Stimulated activated memory B cell treated with anti-CD40 and anti-IgM and Interleukin-4, amounts not matched to agents 10 μg/mL and 1 μg/mL and 100 μg/mL, for 72 hours (primary cell): ENCODE measurements around the gene ETV5.

Experiments
- ATAC-seq: fragments of 150-1000 bp; cut with Tn5 transposase; 2 replicates; pipeline ENCODE4 v1.10.0; 2021
- H3K27ac Mint-ChIP-seq: one replicate; pipeline ENCODE4 v1.8.0; 2022; ENCODE audit warnings: mild to moderate bottlenecking, mixed read lengths
- H3K27me3 Mint-ChIP-seq: one replicate; pipeline ENCODE4 v1.8.0; 2022; ENCODE audit warnings: mixed read lengths
- H3K36me3 Mint-ChIP-seq: one replicate; pipeline ENCODE4 v1.8.0; 2022; ENCODE audit warnings: mixed read lengths
- H3K4me1 Mint-ChIP-seq: one replicate; pipeline ENCODE4 v1.8.0; 2022; ENCODE audit warnings: mixed read lengths
- H3K4me3 Mint-ChIP-seq: one replicate; pipeline ENCODE4 v1.8.0; 2022; ENCODE audit warnings: mild to moderate bottlenecking, moderate library complexity, mixed read lengths
- H3K9me3 Mint-ChIP-seq: one replicate; pipeline ENCODE4 v1.8.0; 2022; ENCODE audit warnings: mixed read lengths

The ETV5 gene

DNA sequence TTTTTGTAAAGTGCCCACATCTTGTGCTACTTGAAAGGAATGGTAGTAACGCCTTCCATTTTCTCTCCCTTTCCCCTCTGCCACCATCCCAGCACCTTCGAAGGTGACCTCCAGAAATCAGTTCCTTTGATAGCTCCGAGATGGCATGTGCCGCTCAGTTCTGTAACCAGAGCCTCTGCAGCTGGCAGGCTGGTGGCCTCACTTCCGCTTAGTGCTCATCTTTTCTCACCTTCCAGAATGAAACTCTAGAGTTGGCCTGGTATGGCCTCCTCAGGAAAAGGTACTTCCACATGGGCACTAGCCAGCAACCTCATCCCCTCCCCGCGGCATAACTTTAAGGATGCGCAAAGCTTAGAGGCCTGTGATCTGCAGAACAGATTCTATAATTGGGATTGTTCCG is 38.8 kb downstream of the ETV5 start:
- H3K4me1 Mint-ChIP-seq: peaks cover 13% of the 10 kb centered on the region
- no peaks in the 10 kb centered on the region for H3K27me3 Mint-ChIP-seq
- no peak for ATAC-seq
- no peak overlapping the region for H3K4me3 Mint-ChIP-seq
- peaks cover 12% of the 10 kb centered on the region for H3K36me3 Mint-ChIP-seq
- H3K27ac Mint-ChIP-seq: no peak overlapping the region
- peaks cover 3% of the 10 kb centered on the region for H3K9me3 Mint-ChIP-seq

DNA sequence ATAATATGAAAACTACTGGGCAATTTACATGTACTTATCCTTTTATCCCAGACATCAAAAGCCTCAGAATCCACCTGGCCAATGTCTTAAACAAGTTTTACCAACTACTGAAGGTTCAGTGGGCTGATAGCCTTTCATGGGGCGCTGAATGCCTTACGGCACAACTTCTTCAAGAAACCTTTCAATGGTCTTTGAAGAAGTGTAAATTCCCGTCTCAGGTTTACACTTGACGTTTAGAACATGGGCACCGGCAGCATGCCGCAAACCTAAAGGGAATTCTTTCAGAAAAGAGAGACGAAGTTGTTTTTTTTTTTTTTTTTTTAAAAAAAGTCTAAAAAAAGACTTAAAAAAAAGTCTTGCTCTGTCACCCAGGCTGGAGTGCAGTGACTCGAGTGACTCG is 39.7 kb downstream of the ETV5 start:
- no peak overlapping the region for H3K27ac Mint-ChIP-seq
- no peaks in the 10 kb centered on the region for H3K27me3 Mint-ChIP-seq
- H3K4me1 Mint-ChIP-seq: peaks cover 13% of the 10 kb centered on the region
- peaks cover 9% of the 10 kb centered on the region for H3K36me3 Mint-ChIP-seq
- no peaks in the 10 kb centered on the region for H3K9me3 Mint-ChIP-seq
- no peak overlapping the region for H3K4me3 Mint-ChIP-seq
- ATAC-seq: no peak

DNA sequence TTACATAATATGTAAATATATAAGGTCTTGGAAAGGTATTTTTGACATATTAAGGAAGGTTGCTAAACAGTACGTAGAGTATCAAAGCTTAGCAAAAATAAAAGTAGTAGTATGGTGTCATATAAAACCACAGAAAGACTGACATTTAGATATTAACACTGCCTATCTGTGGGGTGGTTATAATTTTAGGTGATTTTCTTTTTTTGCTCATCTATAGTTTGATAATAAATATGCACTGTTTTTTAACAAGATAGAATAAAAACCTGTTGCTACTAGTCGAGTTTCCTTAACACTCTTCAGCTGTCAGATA is 40.7 kb downstream of the ETV5 start:
- H3K27me3 Mint-ChIP-seq: no peaks in the 10 kb centered on the region
- H3K27ac Mint-ChIP-seq: peak overlapping the region; percentile 84
- ATAC-seq: no peak
- no peak overlapping the region for H3K4me3 Mint-ChIP-seq
- H3K4me1 Mint-ChIP-seq: peaks cover 13% of the 10 kb centered on the region
- no peaks in the 10 kb centered on the region for H3K9me3 Mint-ChIP-seq
- peaks cover 4% of the 10 kb centered on the region for H3K36me3 Mint-ChIP-seq

DNA sequence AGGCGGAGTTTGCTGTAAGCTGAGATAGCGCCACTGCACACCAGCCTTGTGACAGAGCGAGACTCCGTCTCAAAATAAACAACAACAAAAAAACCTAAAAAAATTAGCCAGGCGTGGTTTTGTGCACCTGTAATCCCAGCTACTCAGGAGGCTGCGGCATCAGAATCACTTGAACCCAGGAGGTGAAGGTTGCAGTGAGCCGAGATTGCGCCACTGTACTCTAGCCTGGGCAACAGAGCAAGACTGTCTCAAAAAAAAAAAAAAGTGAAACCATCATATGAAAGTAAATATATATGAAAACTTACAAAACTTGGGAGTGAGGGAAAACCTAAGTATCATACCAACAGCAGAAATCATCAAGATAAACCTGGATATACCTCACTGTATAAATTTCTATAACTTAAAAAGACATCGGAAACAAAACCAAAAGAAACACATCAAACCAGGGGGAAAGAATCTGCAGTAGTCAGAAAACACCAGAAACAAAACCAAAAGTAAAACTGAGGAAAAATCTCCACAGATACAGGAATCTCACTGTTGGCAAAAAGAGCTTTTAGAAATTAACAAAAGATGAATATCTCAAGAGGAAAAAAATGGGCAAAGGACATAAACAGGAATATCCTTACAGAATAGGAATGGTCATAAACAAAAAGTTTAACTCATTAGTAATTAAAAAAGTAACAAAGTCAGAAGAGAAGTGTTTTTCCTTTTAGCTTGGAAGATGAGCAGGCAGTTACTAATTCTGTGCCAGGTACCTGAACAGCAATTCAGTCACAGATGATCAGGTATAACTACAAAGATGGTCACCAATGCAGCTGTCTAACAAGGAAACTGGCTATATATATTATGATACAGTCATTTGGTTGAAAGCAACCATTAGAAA is 41.3 kb downstream of the ETV5 start:
- Mint-ChIP-seq H3K27ac (peak overlapping the region; percentile 84), H3K9me3 (no peaks in the 10 kb centered on the region), H3K4me1 (peaks cover 13% of the 10 kb centered on the region), H3K36me3 (no peaks in the 10 kb centered on the region), H3K27me3 (no peaks in the 10 kb centered on the region), H3K4me3 (peak overlapping the region; percentile 76)
- ATAC-seq: peak; percentile 27

DNA sequence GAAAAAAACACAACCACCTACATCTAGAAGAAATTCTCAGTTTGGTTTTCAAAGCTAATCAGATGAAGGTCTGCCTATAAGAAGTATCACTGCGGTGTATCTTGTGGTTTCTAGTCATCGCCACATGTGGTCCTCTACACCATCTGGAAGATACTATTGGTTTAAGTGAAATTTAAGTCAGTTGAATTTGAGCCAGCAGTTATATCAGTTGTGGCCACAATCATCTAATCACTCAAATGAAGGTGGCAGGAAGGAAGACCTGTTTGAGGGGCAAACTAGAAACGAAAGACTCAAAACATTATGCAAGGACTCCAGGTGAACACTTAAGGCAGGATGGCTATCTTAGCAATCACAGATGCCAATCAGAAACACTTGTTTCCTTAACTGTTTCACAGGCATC is 48.7 kb downstream of the ETV5 start:
- H3K4me1 Mint-ChIP-seq: no peaks in the 10 kb centered on the region
- H3K4me3 Mint-ChIP-seq: no peak overlapping the region
- H3K27ac Mint-ChIP-seq: no peak overlapping the region
- no peaks in the 10 kb centered on the region for H3K27me3 Mint-ChIP-seq
- no peaks in the 10 kb centered on the region for H3K36me3 Mint-ChIP-seq
- ATAC-seq: no peak
- H3K9me3 Mint-ChIP-seq: no peaks in the 10 kb centered on the region

DNA sequence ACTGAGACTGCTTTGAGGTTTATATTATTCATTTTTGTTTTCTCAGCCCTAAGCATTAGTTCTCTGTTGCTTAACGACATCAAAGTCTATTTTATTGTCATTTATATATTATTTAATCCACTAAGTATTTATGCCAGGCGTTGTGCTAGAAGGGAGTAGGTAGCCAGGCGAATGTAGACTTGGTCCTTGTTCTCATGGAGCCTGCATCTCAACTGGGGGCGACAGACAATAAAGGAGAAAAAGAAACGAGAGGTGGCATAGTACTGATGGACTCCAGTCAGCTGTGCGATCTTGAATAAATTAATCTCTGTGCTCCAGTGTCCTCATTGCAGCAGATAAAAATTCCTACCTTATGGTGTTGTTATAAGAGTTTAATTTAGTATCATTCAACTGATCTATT is 49.7 kb downstream of the ETV5 start:
- Mint-ChIP-seq H3K36me3 (no peaks in the 10 kb centered on the region), H3K27me3 (no peaks in the 10 kb centered on the region)

DNA sequence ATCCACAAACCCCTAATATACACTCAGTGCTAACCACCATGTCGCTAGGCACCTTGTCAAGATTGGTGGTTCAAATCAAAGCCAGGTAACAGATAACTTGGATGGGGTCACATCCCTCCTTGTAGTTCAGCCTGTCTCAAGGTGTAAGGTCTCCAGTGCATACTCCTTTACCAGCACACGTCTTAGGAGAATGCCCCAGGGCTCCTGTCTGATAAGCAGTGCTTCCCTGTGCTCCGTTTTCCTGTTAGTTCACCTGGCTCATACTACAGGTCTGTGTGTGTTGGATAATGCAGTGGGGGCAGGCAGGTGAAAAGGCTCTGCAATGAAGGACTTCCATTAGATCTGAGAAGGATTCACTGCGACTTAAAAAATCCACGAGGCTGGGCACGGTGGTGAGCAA is 50.7 kb downstream of the ETV5 start:
- no peak overlapping the region for H3K27ac Mint-ChIP-seq
- H3K4me1 Mint-ChIP-seq: no peaks in the 10 kb centered on the region
- H3K36me3 Mint-ChIP-seq: no peaks in the 10 kb centered on the region
- H3K9me3 Mint-ChIP-seq: no peaks in the 10 kb centered on the region
- ATAC-seq: no peak
- H3K27me3 Mint-ChIP-seq: no peaks in the 10 kb centered on the region
- no peak overlapping the region for H3K4me3 Mint-ChIP-seq

More for the DNA sequence above, 49.7 kb downstream of the ETV5 start:
- H3K4me3 Mint-ChIP-seq: no peak overlapping the region
- H3K4me1 Mint-ChIP-seq: no peaks in the 10 kb centered on the region
- no peak for ATAC-seq
- no peak overlapping the region for H3K27ac Mint-ChIP-seq
- H3K9me3 Mint-ChIP-seq: no peaks in the 10 kb centered on the region

DNA sequence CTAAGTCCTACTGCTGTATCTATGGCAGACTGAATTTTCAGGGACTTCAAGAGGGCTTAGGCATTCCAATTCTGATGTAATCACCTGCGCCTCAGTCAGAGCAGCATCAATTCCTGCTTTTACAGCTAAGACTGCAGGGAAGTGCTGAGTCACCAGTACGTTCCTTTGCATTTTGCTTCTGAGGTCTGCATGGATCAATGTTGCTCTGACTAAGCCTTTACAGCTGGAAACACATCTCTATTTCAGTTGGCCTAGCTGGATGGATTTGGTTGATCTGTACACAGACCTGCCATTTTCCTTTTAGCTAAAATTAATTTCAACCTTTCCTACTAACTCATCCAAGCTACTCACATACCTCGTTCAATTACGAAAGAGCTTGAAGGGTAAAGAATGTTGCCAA is 51.3 kb downstream of the ETV5 start:
- H3K36me3 Mint-ChIP-seq: no peaks in the 10 kb centered on the region
- no peak overlapping the region for H3K27ac Mint-ChIP-seq
- H3K4me1 Mint-ChIP-seq: no peaks in the 10 kb centered on the region
- no peak overlapping the region for H3K4me3 Mint-ChIP-seq
- ATAC-seq: no peak
- H3K9me3 Mint-ChIP-seq: no peaks in the 10 kb centered on the region
- no peaks in the 10 kb centered on the region for H3K27me3 Mint-ChIP-seq

DNA sequence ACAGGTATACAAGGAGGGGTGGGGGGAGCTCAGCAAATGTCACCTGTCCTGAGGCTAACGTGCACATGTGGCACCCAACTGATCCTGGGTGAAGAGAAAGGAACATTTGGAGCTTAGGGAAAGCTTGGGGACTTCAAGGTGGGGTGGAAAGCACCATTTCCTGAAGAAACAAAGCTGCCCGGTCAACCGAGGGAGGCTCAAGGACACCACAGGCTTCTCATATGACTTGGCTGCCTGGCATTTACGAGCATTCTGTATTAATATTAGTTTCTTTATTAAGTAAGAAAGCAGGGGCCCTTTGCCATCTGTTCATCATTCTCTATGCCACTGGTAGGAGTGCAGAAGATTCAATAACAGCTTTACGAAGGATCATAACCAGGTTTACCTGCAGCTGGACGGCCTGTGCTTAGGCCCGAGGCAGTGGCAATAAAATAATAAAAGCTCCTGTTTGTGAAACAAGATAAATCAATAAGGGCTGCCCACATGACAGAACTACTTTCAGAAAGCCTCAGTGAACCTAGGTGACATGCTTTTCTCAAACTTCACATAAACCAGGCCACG is 54.0 kb downstream of the ETV5 start:
- Mint-ChIP-seq H3K9me3 (no peaks in the 10 kb centered on the region), H3K27ac (no peak overlapping the region), H3K4me3 (no peak overlapping the region), H3K36me3 (no peaks in the 10 kb centered on the region), H3K27me3 (no peaks in the 10 kb centered on the region), H3K4me1 (no peaks in the 10 kb centered on the region)
- no peak for ATAC-seq

DNA sequence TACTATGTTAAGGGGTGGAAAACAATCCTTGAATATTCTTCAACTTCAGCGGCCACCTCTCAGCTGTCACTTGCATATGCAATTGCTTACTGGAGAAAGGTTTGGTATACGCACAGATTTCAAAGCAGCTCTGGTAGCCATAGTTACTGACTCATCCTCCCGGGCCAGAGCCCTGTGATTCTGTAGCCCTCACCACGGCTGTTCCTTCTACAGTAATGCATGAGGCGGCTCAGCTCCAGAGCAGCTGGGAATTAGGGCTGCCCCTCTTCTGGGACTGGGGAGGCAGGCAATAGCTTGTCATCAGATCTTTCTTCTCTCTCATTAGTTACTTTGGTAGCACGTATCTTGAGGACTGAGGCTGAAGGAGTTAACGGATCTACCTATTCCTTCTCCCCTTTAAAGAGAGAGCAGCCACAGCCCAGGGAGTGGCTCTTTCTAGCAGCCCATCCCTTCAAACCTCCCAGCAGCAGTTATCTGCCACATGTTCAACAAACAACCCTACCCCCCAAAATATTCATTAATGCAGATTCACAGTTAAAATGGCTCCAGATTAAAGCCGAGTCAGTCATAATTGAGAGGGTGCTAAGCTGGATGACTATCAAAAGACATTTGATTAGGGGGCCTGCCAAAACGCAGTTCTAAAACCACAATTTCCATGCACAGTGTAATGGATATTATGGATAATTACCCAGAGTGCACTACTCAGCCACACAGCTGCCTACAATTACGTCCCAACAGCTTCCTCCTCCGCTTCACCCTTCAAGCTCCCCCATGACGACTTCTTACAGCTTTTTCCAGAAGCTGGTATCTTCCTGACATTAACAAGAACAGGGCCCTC is 54.7 kb downstream of the ETV5 start:
- no peaks in the 10 kb centered on the region for H3K36me3 Mint-ChIP-seq
- no peak for ATAC-seq
- no peak overlapping the region for H3K4me3 Mint-ChIP-seq
- no peak overlapping the region for H3K27ac Mint-ChIP-seq
- no peaks in the 10 kb centered on the region for H3K27me3 Mint-ChIP-seq
- no peaks in the 10 kb centered on the region for H3K9me3 Mint-ChIP-seq
- H3K4me1 Mint-ChIP-seq: no peaks in the 10 kb centered on the region

DNA sequence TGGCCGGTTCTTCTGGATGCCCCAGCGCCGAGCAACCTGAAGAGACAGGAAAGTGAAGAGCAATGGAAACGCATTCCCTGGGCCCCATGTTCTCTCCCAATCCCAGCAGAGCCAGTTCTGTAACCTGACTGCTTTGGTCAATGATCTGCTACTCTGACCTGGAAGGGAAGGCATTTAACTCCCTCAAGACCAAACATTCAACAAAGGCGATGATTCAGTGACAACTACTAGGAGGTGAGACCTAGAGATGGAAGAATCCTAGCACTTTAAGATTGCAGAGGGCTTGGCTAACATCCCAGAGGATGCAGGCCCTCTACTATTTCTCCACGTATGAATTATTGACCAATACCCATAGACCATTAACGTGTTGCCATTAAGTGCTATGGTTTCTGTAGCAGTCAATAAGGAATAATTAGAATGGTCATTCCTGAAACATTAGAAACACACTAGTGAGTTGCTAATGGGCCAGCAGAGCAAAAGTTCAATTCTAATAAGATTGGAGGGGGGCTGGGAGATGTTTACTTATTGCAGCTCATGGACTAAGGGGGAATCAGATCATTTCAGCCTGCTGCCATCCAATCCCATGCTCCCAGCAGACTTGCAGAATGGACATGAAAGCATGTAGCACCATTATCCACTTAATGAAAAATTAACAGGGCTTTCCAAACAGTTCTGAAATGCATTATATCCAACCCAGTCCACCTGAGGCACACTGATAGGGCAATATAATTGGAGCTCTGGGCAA is 56.6 kb downstream of the ETV5 start:
- no peaks in the 10 kb centered on the region for H3K27me3 Mint-ChIP-seq

DNA sequence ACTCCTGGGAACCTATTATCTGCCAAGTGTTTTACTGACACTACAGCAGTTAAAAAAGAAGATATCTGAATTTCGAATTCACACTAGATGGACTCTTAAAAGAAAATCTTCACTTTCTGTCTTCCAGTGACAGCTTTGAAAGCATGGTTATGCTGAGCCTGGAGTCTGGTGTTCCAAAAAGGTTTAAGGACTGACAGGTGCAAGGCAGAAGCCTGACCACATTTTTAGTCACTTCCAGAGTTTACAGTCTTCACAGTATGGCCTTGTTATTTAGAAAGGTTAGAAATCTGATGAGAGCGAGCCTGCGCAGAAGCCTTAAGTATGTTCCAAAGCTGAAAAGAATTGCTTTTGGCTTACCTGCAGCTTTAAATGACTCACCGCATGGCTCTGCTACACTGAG is 59.9 kb downstream of the ETV5 start:
- Mint-ChIP-seq H3K27ac (no peak overlapping the region), H3K4me3 (no peak overlapping the region), H3K9me3 (no peaks in the 10 kb centered on the region), H3K36me3 (no peaks in the 10 kb centered on the region), H3K27me3 (no peaks in the 10 kb centered on the region), H3K4me1 (no peaks in the 10 kb centered on the region)
- ATAC-seq: no peak

More for the DNA sequence above, 56.6 kb downstream of the ETV5 start:
- Mint-ChIP-seq H3K9me3 (no peaks in the 10 kb centered on the region), H3K27ac (no peak overlapping the region), H3K36me3 (no peaks in the 10 kb centered on the region), H3K4me3 (no peak overlapping the region), H3K4me1 (no peaks in the 10 kb centered on the region)
- ATAC-seq: no peak

DNA sequence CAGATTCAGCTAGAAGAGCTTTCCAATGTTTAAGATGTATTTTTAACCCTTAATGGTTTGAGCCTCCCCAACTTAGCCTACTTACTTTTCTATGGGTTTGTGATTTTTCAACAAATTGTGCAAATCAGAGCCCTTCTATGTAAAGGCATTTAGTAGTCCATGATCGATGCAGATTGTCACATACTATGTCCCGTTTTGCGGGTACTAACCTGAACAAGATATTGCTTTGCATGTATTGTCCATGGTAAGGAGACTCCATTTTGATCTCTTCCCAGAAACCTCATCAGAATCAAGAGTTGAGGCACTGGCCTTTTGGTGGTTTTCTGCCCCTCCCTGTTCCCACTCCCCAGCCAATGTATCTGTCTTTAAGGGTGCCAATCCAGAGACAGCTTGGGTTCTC is 60.8 kb downstream of the ETV5 start:
- H3K27me3 Mint-ChIP-seq: no peaks in the 10 kb centered on the region

DNA sequence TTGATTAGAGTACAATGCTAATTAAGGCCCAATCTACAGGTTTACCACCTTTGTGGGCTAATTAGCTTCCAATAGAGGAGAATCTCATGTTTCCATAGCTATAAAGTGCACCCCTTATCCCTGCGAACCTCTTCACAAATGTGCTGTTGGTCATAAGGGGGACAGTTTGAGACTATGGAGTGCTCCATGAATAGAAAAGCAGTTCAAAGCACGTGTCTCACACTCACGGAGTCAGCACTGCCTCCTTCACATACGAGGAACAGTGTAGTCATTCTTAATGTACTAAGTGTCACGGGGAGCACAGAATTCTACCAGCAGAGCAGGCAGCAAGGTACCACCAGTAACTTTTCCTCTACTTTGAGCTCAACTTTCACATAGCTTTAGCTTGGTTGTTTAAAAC is 62.1 kb downstream of the ETV5 start:
- no peak overlapping the region for H3K4me3 Mint-ChIP-seq
- no peaks in the 10 kb centered on the region for H3K9me3 Mint-ChIP-seq
- no peak for ATAC-seq
- H3K27me3 Mint-ChIP-seq: no peaks in the 10 kb centered on the region
- H3K4me1 Mint-ChIP-seq: no peaks in the 10 kb centered on the region
- no peaks in the 10 kb centered on the region for H3K36me3 Mint-ChIP-seq
- no peak overlapping the region for H3K27ac Mint-ChIP-seq

More for the DNA sequence above, 60.8 kb downstream of the ETV5 start:
- no peak for ATAC-seq
- Mint-ChIP-seq H3K9me3 (no peaks in the 10 kb centered on the region), H3K36me3 (no peaks in the 10 kb centered on the region), H3K27ac (no peak overlapping the region), H3K4me3 (no peak overlapping the region), H3K4me1 (no peaks in the 10 kb centered on the region)

DNA sequence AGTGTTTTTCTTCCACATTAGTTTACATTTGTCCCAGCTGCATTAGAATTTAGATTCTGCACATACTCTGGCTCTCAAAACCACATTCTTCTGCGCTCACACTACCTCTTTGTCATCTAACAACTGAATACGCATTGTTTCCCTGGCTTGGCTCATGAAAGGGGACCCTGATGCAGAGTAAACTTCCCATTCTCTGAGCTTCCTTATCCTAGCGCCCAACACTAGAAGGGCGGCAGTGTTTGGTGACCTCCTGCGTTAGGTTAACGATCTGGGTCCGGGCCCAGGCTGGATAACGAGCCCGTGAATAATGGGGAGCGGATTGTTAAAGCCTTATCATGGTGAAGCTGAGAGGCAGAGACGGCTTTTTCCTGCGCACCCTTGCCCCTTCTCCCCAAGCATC is 63.9 kb downstream of the ETV5 start:
- no peaks in the 10 kb centered on the region for H3K27me3 Mint-ChIP-seq

More for the DNA sequence above, 63.9 kb downstream of the ETV5 start:
- Mint-ChIP-seq H3K36me3 (no peaks in the 10 kb centered on the region), H3K4me1 (no peaks in the 10 kb centered on the region), H3K4me3 (no peak overlapping the region), H3K27ac (no peak overlapping the region), H3K9me3 (no peaks in the 10 kb centered on the region)
- ATAC-seq: no peak
